Measurements from ENCODE around the gene CTDSP2. TPM values are rescaled to one million over a fixed set of nuclear protein-coding genes. Genes with fewer than 3 reads are reported as not detected.
"Not testable (repeated sequence)": the region's sequence is repeated elsewhere in the genome, so short reads cannot be mapped to it uniquely, and the experiment has no call there.

Gene CTDSP2
- total RNA-seq, 4 donors from 2014 or later, result 151 to 190 (median 170) TPM

GRCh38 chr12:57865084-57865751 is 18.7 kb upstream of the CTDSP2 start:
- peak; percentile 92 for ATAC-seq
- TF ChIP-seq EP300 (IDR thresholded peaks at IDR 0.05) (no peak), POLR2A (IDR thresholded peaks at IDR 0.05) (peak; percentile 69 to 85), POLR2AphosphoS5 (IDR thresholded peaks at IDR 0.05) (peak; percentile 82), CTCF (IDR thresholded peaks at IDR 0.05) (peak in 2 of 4 experiments; percentile 25 to 33)
- Histone ChIP-seq H3K9me3 (no peaks in the 10 kb centered on the region), H3K36me3 (no peaks in the 10 kb centered on the region), H3K4me3 (peak overlapping the region; percentile 41 to 64), H3K27me3 (no peaks in the 10 kb centered on the region), H3K27ac (peak overlapping the region; percentile 80 to 98 (median 96)), H3K4me1 (peaks cover 21 to 62% (median 27%) of the 10 kb centered on the region in 3 donors)
- 0% methylated on average over 5 to 9 of the region's 63 CpGs for WGBS, 2 donors (ENCODE audit: low coverage in 1 of 2)

- ATAC-seq, result peak; percentile 6
- WGBS, 2 donors (ENCODE audit: low coverage in 1 of 2), result 2 to 5% methylated on average over 5 to 6 of the region's 8 CpGs
- peak overlapping the region; percentile 80 to 98 (median 96) for H3K27ac ChIP-seq
- no peaks in the 10 kb centered on the region for H3K27me3 ChIP-seq
- TF ChIP-seq EP300 (IDR thresholded peaks at IDR 0.05) (no peak), POLR2AphosphoS5 (IDR thresholded peaks at IDR 0.05) (no peak), CTCF (IDR thresholded peaks at IDR 0.05) (peak in 1 of 4 experiments; percentile 13), POLR2A (IDR thresholded peaks at IDR 0.05) (no peak)
- peak overlapping the region; percentile 41 to 64 for H3K4me3 ChIP-seq
- H3K36me3 ChIP-seq, result no peaks in the 10 kb centered on the region
- H3K9me3 ChIP-seq, result no peaks in the 10 kb centered on the region
- peaks cover 21 to 56% (median 22%) of the 10 kb centered on the region in 3 donors for H3K4me1 ChIP-seq
Observed at GRCh38 chr12:57864442-57865083, 18.0 kb upstream of the CTDSP2 start.

GRCh38 chr12:57863676-57864075 is 17.1 kb upstream of the CTDSP2 start:
- TF ChIP-seq POLR2AphosphoS5 (IDR thresholded peaks at IDR 0.05), result no peak
- TF ChIP-seq EP300 (IDR thresholded peaks at IDR 0.05), result no peak
- TF ChIP-seq CTCF (IDR thresholded peaks at IDR 0.05), result no peak
- no peak for TF ChIP-seq POLR2A (IDR thresholded peaks at IDR 0.05)
- Histone ChIP-seq H3K9me3 (no peaks in the 10 kb centered on the region), H3K36me3 (no peaks in the 10 kb centered on the region), H3K27ac (peak overlapping the region; percentile 80 to 98 (median 96)), H3K27me3 (no peaks in the 10 kb centered on the region), H3K4me3 (no peak overlapping the region), H3K4me1 (peaks cover 12 to 47% (median 13%) of the 10 kb centered on the region in 3 donors)
- ATAC-seq, result no peak
- 40% methylated on average over 1 of the region's 1 CpG; no CpG with 5 or more reads in 1 of the 2 donors for WGBS, 2 donors (ENCODE audit: low coverage in 1 of 2)

- H3K27me3 ChIP-seq, result no peaks in the 10 kb centered on the region
- peaks cover 7 to 37% (median 7%) of the 10 kb centered on the region in 3 donors for H3K4me1 ChIP-seq
- no peaks in the 10 kb centered on the region for H3K36me3 ChIP-seq
- 88 to 93% methylated on average over 2 of the region's 4 CpGs for WGBS, 2 donors (ENCODE audit: low coverage in 1 of 2)
- no peak overlapping the region for H3K4me3 ChIP-seq
- TF ChIP-seq POLR2A (IDR thresholded peaks at IDR 0.05), result no peak
- TF ChIP-seq EP300 (IDR thresholded peaks at IDR 0.05), result no peak
- no peak for TF ChIP-seq POLR2AphosphoS5 (IDR thresholded peaks at IDR 0.05)
- no peak for TF ChIP-seq CTCF (IDR thresholded peaks at IDR 0.05)
- no peak for ATAC-seq
- H3K27ac ChIP-seq, result no peak overlapping the region
- no peaks in the 10 kb centered on the region for H3K9me3 ChIP-seq
Observed at GRCh38 chr12:57861967-57862366, 15.4 kb upstream of the CTDSP2 start.

GRCh38 chr12:57860883-57861282 is 14.4 kb upstream of the CTDSP2 start:
- not testable (repeated sequence) for H3K4me3 ChIP-seq, H3K9me3 ChIP-seq, ATAC-seq, H3K27ac ChIP-seq, H3K36me3 ChIP-seq, H3K27me3 ChIP-seq
- H3K4me1 ChIP-seq, result peaks cover 5 to 26% (median 7%) of the 10 kb centered on the region in 3 donors
- WGBS, 2 donors (ENCODE audit: low coverage in 1 of 2), result 100% methylated on average over 1 of the region's 5 CpGs

All from gastroesophageal sphincter (tissue), 4 donors.